ENCODE data around the gene ANGEL1. TPM values are rescaled to one million over a fixed set of nuclear protein-coding genes. Genes with fewer than 3 reads are reported as not detected.

The ANGEL1 gene
- total RNA-seq, 1 experiment from 2014 or later: 19.1 TPM

DNA sequence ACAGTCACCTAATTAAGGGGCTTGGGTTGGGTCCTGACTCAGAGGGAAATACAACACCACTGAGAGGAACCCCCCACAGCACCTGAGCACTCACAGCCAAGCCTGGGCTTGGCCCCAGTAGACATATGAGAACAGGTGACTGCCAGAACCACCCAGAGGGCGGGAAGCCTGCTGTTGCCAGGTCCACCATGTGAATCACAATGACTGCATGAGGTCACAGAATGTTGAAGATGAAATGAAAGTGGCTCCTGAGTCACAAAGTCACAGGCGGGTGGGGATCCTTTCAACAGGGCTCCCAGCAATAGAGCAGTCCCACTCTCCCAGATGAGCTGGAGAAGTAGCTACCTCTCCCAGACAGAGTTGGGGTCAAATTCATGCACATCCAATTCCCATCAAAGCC is 13.4 kb upstream of the ANGEL1 start, which contains the start of gene LRRC74A:
Gene LRRC74A (plus strand): TSS at position 287 of the 400 bp plus-strand sequence. CDS start 290 bp downstream, outside the sequence.
- POLR2A ChIA-PET: no interaction called here
- CTCF ChIA-PET: no interaction called here
- Histone ChIP-seq H3K27ac (ENCODE audit: low read length) (no peak within 1 kb of the TSS), H3K9me3 (ENCODE audit: control insufficient read depth, insufficient read depth, low read depth, low read length) (no peaks in the 10 kb centered on the region), H3K4me1 (ENCODE audit: control insufficient read depth, insufficient read depth, low read length) (no peaks in the 10 kb centered on the region), H3K27me3 (ENCODE audit: control insufficient read depth, insufficient read depth, low read length) (no peaks in the 10 kb centered on the region; the same call in 1 of the 2 replicates), H3K36me3 (ENCODE audit: control insufficient read depth, insufficient read depth, low read length) (no peaks in the 10 kb centered on the region), H3K4me3 (ENCODE audit: low read depth in 2 of 2, low read length in 2 of 2) (no peak within 1 kb of the TSS)
- ATAC-seq (no peak), DNase-seq (ENCODE audit: low read depth, low spot score) (no peak)
- TF ChIP-seq POLR2AphosphoS5 (IDR thresholded peaks at IDR 0.05; ENCODE audit: low read depth, low read length): no peak
- TF ChIP-seq TCF7L2 (IDR thresholded peaks at IDR 0.05; ENCODE audit: low read depth, low read length): no peak
- TF ChIP-seq, protein P1, sequence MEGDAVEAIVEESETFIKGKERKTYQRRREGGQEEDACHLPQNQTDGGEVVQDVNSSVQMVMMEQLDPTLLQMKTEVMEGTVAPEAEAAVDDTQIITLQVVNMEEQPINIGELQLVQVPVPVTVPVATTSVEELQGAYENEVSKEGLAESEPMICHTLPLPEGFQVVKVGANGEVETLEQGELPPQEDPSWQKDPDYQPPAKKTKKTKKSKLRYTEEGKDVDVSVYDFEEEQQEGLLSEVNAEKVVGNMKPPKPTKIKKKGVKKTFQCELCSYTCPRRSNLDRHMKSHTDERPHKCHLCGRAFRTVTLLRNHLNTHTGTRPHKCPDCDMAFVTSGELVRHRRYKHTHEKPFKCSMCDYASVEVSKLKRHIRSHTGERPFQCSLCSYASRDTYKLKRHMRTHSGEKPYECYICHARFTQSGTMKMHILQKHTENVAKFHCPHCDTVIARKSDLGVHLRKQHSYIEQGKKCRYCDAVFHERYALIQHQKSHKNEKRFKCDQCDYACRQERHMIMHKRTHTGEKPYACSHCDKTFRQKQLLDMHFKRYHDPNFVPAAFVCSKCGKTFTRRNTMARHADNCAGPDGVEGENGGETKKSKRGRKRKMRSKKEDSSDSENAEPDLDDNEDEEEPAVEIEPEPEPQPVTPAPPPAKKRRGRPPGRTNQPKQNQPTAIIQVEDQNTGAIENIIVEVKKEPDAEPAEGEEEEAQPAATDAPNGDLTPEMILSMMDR (IDR thresholded peaks at IDR 0.05): no peak
- no peak for TF ChIP-seq SIN3A (IDR thresholded peaks at IDR 0.05; ENCODE audit: borderline replicate concordance, insufficient read depth, low read depth, low read length)
- TF ChIP-seq, protein P2, sequence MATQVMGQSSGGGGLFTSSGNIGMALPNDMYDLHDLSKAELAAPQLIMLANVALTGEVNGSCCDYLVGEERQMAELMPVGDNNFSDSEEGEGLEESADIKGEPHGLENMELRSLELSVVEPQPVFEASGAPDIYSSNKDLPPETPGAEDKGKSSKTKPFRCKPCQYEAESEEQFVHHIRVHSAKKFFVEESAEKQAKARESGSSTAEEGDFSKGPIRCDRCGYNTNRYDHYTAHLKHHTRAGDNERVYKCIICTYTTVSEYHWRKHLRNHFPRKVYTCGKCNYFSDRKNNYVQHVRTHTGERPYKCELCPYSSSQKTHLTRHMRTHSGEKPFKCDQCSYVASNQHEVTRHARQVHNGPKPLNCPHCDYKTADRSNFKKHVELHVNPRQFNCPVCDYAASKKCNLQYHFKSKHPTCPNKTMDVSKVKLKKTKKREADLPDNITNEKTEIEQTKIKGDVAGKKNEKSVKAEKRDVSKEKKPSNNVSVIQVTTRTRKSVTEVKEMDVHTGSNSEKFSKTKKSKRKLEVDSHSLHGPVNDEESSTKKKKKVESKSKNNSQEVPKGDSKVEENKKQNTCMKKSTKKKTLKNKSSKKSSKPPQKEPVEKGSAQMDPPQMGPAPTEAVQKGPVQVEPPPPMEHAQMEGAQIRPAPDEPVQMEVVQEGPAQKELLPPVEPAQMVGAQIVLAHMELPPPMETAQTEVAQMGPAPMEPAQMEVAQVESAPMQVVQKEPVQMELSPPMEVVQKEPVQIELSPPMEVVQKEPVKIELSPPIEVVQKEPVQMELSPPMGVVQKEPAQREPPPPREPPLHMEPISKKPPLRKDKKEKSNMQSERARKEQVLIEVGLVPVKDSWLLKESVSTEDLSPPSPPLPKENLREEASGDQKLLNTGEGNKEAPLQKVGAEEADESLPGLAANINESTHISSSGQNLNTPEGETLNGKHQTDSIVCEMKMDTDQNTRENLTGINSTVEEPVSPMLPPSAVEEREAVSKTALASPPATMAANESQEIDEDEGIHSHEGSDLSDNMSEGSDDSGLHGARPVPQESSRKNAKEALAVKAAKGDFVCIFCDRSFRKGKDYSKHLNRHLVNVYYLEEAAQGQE (IDR thresholded peaks at IDR 0.05; ENCODE audit: insufficient read depth in 1 of 2, low read depth in 2 of 2, low read length in 1 of 2): no peak
- in situ Hi-C loops (cut with HindIII; ENCODE audit: low pct_unique_long_range_greater_than_20kb, low sequenced_read_pairs) (no loop called here), intact Hi-C loops (cut with micrococcal nuclease; ENCODE audit: unreplicated experiment) (no loop called here)
- BruUV-seq (replicated peaks): no TSS peak

DNA sequence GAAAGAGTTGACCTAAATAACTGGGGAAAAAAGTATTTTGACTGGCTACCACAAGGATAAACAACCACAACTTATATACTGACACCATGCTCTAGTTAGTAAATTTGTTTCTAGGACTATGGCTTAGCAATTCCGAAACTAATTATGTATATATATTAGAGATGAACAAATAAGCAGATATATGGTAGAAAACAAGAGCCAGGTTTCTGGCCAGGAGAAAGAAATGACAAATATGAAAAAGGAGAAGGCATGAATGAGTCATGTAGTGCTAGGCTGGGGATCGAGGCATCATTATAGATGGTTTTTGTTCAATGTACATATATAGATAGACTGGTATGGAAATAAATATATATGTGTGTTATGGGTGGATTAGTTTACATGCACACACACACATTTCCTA is 8.0 kb upstream of the ANGEL1 start:
- H3K4me3 ChIP-seq (ENCODE audit: low read depth in 2 of 2, low read length in 2 of 2): no peak overlapping the region
- TF ChIP-seq POLR2AphosphoS5 (IDR thresholded peaks at IDR 0.05; ENCODE audit: low read depth, low read length): no peak
- TF ChIP-seq, protein P2 (IDR thresholded peaks at IDR 0.05; ENCODE audit: insufficient read depth in 1 of 2, low read depth in 2 of 2, low read length in 1 of 2): no peak
- no peak for TF ChIP-seq TCF7L2 (IDR thresholded peaks at IDR 0.05; ENCODE audit: low read depth, low read length)
- TF ChIP-seq, protein P1 (IDR thresholded peaks at IDR 0.05): no peak
- TF ChIP-seq SIN3A (IDR thresholded peaks at IDR 0.05; ENCODE audit: borderline replicate concordance, insufficient read depth, low read depth, low read length): no peak
- POLR2A ChIA-PET: no interaction called here
- CTCF ChIA-PET: no interaction called here
- ATAC-seq (no peak), DNase-seq (ENCODE audit: low read depth, low spot score) (no peak)
- intact Hi-C loops (cut with micrococcal nuclease; ENCODE audit: unreplicated experiment) (no loop called here), in situ Hi-C loops (cut with HindIII; ENCODE audit: low pct_unique_long_range_greater_than_20kb, low sequenced_read_pairs) (no loop called here)
- no peaks in the 10 kb centered on the region for H3K4me1 ChIP-seq (ENCODE audit: control insufficient read depth, insufficient read depth, low read length)
- H3K27me3 ChIP-seq (ENCODE audit: control insufficient read depth, insufficient read depth, low read length): peaks cover 5% of the 10 kb centered on the region
- no peaks in the 10 kb centered on the region for H3K9me3 ChIP-seq (ENCODE audit: control insufficient read depth, insufficient read depth, low read depth, low read length)
- BruUV-seq (replicated peaks): no TSS peak
- no peak overlapping the region for H3K27ac ChIP-seq (ENCODE audit: low read length)
- no peaks in the 10 kb centered on the region for H3K36me3 ChIP-seq (ENCODE audit: control insufficient read depth, insufficient read depth, low read length)

All from Panc1 (cell line).